Kidney epithelial cell (primary cell): ENCODE measurements around the gene DTX1. TPM values are rescaled to one million over a fixed set of nuclear protein-coding genes. Genes with fewer than 3 reads are reported as not detected.

ENCODE experiments used
- DNase-seq: peaks from one replicate; pipeline ENCODE4 v3.0.0-alpha.2; 2010; ENCODE audit warnings: low read depth
- H3K27me3 ChIP-seq: 2 replicates; pipeline ENCODE4 v1.6.0; 2011; ENCODE audit warnings: low read length; ENCODE audit not compliant: control insufficient read depth, insufficient read depth
- H3K36me3 ChIP-seq: 2 replicates; pipeline ENCODE4 v1.5.1; 2011; ENCODE audit warnings: low read length; ENCODE audit not compliant: control insufficient read depth, insufficient read depth
- H3K4me3 ChIP-seq: 2 replicates; pipeline ENCODE4 v1.5.1; 2011; ENCODE audit warnings: low read depth, mild to moderate bottlenecking, control low read depth, low read length
- total RNA-seq: library from RNA; depleted of rRNA; stranded (reverse); fragments of >200 nt; gene quantifications from 2 replicates; pipeline ENCODE4 v1.2.3, GENCODE V29; 2015
- TF ChIP-seq, protein P1 (sequence below): IDR thresholded peaks from 2 replicates; pipeline ENCODE4 v1.5.1; 2011; ENCODE audit warnings: mild to moderate bottlenecking, moderate library complexity, low read length, control low read depth, inconsistent platforms; ENCODE audit not compliant: insufficient read depth, poor library complexity, severe bottlenecking

Gene DTX1
- total RNA-seq, 1 donor from 2014 or later = 1.8 TPM

DNA sequence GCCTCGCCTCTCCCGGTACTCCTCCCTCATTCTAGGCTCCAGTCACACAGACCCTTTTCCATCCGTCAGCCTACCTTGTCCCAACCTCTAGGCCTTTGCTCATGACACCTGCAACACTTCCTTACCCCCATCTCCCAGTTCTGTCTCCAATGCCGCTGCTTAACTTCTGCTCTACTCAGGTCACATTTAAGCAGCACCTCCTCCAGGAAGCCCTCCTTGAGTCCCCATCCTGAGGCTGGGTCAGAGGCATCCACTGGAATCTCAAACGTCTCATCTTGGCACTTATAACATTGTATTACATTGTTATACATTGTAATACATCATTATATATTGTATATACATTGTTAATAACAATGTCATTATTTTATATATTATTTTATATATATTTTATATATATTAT, 46.3 kb downstream of the DTX1 start:
- no peaks in the 10 kb centered on the region for H3K36me3 ChIP-seq
- H3K4me3 ChIP-seq = no peak overlapping the region
- TF ChIP-seq, protein P1, sequence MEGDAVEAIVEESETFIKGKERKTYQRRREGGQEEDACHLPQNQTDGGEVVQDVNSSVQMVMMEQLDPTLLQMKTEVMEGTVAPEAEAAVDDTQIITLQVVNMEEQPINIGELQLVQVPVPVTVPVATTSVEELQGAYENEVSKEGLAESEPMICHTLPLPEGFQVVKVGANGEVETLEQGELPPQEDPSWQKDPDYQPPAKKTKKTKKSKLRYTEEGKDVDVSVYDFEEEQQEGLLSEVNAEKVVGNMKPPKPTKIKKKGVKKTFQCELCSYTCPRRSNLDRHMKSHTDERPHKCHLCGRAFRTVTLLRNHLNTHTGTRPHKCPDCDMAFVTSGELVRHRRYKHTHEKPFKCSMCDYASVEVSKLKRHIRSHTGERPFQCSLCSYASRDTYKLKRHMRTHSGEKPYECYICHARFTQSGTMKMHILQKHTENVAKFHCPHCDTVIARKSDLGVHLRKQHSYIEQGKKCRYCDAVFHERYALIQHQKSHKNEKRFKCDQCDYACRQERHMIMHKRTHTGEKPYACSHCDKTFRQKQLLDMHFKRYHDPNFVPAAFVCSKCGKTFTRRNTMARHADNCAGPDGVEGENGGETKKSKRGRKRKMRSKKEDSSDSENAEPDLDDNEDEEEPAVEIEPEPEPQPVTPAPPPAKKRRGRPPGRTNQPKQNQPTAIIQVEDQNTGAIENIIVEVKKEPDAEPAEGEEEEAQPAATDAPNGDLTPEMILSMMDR = no peak
- DNase-seq = no peak
- H3K27me3 ChIP-seq = peaks cover 6% of the 10 kb centered on the region

DNA sequence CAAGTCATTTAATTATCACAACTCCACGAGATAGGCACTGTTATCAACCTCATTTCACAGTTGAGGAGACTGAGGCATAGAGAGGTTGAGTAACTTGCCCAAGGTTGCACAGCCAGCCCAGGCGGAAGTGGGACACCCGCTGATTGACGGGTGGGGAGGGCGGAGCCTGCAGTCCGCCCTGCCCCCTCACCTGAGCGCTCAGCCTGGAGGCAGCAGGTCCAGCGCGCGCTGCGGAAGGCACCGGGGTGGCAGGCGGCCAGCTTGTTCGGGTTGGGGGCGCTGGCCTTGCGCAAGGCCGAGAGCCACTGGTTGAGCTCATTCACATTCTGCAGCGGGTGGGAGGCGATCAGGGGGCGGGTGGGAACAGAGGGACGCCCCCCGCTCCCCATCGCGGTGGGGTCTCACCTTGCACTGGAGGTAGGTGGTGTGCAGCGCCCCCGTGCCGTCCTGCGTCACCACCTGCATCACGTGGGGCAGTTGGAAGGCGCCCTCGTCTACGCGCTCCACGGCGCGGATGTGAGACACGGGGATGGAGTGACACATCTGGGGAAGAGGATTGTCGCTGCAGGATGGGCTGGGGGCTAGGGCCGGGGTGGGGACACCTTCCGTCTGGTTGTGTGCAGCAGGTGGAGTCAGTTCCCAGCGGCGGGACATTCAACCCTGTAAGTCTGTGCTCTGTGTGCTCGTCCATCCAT, 47.4 kb downstream of the DTX1 start:
- Histone ChIP-seq H3K4me3 (no peak overlapping the region), H3K27me3 (peaks cover 6% of the 10 kb centered on the region), H3K36me3 (no peaks in the 10 kb centered on the region)
- TF ChIP-seq, protein P1 = no peak
- no peak for DNase-seq

DNA sequence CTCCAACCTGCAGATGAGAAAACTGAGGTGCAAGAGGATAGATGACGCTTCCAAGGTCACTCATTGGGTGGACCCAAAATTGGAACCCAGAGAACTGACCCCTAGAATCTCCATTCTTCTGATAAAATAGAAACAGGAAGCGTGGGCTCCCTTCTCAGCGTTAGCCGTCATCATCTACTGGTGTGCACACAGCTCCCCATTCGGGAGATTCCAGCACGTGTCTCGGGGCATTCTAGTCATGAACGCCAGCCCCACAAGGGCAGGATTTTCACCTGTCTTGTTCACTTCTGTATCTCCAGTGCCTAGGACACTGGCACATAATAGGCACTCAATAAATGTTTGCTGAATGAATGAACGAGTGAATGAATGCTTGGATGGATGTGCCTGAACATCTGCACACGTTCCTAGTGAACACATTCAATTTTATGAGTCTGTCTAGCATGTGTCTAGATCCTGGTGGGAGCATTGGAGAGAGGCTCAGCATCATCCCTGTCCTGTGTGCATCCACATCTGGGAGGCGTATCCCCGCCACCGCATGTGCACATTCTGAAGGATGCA, 48.5 kb downstream of the DTX1 start:
- no peak overlapping the region for H3K4me3 ChIP-seq
- DNase-seq = no peak
- H3K27me3 ChIP-seq = peaks cover 6% of the 10 kb centered on the region
- TF ChIP-seq, protein P1 = no peak
- H3K36me3 ChIP-seq = no peaks in the 10 kb centered on the region

DNA sequence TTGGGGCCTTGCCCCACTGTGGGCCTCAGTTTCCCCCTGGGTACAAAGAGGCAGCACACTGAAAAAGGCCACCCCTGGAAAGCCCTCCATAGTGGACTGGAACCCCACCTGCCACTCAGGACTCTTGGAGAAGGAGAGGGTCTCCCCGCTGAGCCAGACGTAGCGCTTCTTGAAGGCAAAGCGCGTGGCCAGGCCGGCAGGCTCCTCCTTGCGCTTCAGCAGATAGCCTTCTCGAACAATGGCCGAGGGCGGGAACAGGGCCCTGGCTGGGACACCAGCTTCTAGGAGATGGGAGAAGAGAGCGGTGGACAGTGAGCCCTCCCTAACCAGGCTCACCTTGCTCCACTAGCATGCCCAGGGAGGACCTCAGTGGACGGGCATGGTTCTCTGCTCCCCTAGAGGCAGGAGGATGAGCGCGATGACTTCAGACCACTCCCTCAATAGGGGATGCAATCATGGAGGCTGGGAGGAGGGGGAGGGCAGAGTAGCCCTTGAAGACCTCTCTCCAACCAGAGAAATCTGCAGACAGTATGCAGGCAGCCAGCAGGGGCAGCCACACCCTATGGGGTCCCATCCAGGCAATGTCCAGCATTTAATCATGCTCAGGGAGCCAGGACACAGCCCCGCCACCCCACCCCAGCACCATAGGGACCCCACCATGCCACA, 49.2 kb downstream of the DTX1 start:
- no peak for DNase-seq
- no peak overlapping the region for H3K4me3 ChIP-seq
- H3K36me3 ChIP-seq = no peaks in the 10 kb centered on the region
- peaks cover 6% of the 10 kb centered on the region for H3K27me3 ChIP-seq
- TF ChIP-seq, protein P1 = no peak

DNA sequence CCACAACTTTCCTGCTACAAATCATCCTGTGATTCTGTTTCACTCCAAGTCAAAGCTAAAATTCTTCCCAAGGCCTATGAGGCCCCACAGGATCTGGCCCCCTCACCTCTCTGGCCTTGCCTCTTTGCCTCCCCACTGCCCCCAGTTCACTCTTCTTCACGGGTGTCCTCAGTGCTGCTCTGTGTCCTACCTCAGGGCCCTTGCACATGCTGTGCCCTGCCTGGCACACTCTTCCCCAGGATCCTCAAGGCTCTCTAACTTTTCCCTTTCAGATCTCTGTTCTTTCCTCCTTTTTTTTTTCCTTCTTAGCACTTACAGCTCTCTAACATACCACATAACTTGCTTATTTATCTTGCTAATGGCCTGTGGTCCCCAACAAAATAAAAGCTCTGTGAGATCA, 49.8 kb downstream of the DTX1 start:
- H3K27me3 ChIP-seq = peaks cover 6% of the 10 kb centered on the region
- H3K36me3 ChIP-seq = no peaks in the 10 kb centered on the region
- TF ChIP-seq, protein P1 = no peak
- H3K4me3 ChIP-seq = no peak overlapping the region
- no peak for DNase-seq
